Measurements from ENCODE around the gene NANP.

DNA sequence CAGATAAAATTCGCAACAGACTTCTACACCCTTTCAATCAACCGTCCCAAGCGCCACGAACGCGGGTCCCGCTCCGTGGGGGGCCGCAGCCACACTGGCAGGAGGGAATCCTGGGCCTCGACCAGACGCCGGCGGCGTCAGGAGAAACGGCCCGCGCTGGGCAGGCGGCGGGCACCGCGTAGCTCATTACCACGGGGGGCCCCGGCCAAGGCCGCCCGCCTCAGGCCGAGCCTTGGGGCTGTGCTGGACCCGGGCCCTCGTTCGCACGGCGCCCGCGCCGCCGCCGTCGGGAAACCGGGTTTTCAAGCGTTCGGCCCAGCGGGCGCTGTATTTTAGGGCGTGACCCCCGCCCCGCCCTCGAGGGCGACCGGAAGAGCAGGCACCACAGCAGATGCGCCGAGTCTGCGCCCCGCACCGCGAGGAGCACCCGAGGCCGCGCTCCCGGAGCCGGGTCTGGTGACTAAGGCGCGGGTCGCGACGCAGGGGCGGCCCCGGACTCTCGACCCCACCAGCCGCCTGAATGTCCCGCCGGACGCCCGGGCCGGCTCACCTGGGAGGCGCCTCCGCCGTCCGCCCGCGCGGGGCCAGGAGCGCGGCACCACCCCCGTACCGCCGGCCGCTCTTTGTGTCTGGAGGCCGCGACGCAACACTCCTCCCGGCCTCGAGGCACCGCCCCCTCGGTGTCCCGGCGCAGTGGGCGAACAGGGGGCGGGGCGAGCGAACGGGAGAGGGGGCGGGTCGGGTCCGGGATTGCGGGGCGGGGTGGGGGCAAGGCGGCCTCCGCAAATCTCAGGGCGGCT lies 38.7 kb downstream of the NANP start, which contains the start of gene NINL:
- TF ChIP-seq, protein P1, sequence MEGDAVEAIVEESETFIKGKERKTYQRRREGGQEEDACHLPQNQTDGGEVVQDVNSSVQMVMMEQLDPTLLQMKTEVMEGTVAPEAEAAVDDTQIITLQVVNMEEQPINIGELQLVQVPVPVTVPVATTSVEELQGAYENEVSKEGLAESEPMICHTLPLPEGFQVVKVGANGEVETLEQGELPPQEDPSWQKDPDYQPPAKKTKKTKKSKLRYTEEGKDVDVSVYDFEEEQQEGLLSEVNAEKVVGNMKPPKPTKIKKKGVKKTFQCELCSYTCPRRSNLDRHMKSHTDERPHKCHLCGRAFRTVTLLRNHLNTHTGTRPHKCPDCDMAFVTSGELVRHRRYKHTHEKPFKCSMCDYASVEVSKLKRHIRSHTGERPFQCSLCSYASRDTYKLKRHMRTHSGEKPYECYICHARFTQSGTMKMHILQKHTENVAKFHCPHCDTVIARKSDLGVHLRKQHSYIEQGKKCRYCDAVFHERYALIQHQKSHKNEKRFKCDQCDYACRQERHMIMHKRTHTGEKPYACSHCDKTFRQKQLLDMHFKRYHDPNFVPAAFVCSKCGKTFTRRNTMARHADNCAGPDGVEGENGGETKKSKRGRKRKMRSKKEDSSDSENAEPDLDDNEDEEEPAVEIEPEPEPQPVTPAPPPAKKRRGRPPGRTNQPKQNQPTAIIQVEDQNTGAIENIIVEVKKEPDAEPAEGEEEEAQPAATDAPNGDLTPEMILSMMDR (IDR thresholded peaks at IDR 0.05) = no peak
- no peak for TF ChIP-seq ZFX (IDR thresholded peaks at IDR 0.05; ENCODE audit: borderline replicate concordance)

Measured in 22Rv1 (cell line).